IPS DF 19.7 (cell line): ENCODE results near the gene RTN4RL2.

Experiments used
- DNase-seq: peaks from one replicate; pipeline ENCODE4 v3.0.0-alpha.2; 2013; ENCODE audit warnings: low read depth, low spot score

The RTN4RL2 gene

DNA sequence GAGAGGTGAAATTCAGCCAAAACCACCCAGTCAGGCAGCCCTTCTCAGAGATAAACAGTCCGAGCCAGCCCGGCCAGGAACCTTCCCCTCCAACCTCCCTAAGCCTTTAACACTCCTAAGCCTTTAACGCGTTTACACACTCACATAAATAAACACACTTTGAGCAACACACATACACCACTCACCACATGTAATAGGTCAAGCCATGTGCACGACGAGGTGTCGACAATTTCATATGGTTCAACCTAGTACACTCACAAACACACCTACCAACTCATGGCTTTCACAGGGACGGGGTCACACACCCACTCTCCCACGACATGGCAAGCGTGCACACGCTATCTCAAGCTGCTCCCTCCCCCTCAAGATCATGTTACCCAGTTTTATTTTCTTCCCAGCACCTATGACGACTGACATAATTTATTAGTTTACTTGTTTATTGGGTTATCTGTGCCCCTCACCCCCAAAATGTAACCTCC is 39.7 kb downstream of the RTN4RL2 start:
- DNase-seq = no peak

DNA sequence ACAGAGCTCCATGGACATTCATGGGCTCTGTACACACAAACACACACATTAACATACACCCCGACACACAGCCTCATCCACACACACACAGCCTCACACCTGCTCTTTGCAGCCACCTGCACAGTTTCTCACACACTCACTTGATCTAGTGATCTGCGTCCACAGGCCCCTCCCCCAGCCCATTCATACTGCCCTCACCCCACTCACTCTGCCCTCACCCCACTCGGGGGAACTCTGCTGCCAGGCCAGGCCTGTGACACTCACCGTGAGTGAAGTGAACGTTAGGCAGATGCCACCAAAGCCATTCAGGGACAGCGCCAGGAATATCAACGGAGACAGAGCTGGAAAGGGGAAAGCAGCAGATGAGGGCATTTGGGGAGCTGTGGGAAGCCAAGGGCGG is 40.2 kb downstream of the RTN4RL2 start:
- no peak for DNase-seq

DNA sequence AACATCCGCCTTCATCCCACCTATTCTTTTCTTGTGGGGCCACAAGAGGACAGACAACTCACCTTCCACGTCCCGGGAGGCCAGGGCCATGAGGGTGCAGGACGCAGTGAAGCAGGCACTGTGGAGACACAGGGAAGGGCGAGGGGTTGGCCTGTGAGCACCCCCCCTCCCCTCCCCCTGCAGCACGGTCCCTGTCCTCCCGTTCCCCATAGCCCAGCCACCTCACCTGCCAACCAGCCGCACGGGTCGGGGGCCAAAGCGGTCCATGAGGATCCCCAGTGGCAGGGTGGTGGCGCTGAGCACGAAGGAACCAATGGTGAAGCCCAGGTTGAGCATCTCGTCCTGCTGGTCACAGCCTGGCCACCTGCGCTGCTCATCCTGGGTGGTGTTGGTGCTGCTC is 40.6 kb downstream of the RTN4RL2 start:
- DNase-seq = no peak

DNA sequence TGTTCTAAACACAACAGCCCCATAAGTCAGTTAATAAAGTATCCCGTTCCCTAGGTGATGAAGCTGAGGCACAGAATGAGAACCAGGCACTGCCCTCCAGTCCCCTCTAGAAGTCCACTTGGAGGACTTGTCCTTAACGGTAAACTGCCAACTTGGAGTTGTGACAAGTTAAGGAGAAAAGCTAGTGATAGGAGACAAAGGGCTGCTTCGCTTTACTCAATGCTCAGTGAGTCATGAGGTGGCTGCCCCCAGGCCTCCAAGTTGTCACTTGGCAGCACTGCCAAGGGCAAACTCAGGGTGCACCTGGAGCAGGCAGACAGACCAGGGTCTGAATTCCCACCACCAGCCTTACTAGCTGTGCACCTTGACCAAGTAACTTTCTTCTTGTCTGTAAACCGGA is 41.6 kb downstream of the RTN4RL2 start:
- DNase-seq = no peak

DNA sequence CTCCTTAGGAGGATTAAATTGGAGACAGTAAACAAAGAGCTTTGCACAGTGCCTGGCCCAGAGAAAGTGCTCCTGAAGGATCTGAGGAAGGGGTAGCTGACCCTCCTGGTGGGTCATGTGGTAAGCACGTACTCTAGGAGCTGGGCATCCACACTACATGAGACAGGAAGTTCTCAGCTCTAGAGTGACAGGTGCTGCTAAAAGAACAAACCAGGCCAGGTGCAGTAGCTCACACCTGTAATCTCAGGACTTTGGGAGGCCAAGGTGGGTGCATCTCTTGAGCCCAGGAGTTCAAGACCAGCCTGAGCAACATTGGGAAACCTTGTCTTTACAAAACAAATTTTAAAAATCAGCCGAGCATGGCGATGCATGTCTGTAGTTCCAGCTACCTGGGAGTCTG is 42.0 kb downstream of the RTN4RL2 start:
- no peak for DNase-seq

DNA sequence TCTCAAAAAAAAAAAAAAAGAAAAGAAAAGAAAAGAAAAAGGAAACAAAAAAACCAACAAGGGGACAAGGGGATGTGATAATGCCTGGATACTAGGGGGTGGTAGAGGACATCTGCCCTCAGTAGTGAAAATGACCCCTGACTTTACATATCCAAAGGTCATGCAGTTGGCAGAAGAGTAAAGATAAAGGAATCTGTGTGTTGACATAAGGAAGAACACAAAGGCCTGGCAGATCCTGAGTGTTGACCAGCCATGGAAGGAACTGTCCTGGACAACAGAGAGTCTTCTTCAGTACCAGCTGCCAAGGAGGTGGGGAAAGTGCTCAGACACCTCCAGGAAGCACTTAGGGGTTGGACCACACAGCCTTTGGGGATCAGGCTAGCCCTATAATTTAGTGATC is 42.5 kb downstream of the RTN4RL2 start:
- DNase-seq = no peak

DNA sequence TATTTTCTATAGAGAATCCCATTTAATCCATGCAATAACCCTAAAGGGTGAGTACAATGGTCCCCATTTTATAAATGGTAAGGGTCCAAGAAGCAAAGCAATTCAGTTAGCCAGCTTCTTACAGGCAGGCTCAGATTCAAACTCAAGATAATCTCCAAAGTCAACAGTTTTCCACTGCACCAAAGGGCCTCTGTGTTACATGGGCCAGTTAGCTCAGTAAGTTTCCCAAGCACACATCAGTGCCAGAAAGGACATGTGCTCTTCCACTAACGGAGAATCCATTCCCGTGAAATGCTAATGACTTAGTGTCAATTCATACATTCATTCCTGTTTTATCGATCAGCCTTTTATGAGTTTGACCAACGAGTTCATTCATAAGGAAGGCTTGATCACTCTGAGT is 44.2 kb downstream of the RTN4RL2 start:
- DNase-seq = no peak

DNA sequence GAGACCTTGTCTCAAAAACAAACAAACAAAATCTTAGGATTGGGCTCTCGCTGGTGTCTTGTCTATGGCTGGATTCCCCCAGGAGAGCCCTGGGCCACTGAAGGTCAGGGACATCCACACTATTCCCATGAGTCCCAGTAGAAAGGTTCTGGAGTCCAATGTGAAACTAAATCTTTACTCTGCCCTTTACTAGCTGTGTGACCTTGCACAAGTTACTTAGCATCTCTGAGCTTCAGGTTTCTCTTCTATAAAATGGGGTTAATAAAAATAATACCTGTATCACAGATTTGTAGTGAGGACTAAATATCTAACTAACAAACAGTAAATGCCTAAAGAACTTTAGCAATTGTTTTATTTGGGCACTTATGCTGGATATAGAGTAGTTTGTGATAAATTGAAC is 46.2 kb downstream of the RTN4RL2 start:
- DNase-seq = no peak

DNA sequence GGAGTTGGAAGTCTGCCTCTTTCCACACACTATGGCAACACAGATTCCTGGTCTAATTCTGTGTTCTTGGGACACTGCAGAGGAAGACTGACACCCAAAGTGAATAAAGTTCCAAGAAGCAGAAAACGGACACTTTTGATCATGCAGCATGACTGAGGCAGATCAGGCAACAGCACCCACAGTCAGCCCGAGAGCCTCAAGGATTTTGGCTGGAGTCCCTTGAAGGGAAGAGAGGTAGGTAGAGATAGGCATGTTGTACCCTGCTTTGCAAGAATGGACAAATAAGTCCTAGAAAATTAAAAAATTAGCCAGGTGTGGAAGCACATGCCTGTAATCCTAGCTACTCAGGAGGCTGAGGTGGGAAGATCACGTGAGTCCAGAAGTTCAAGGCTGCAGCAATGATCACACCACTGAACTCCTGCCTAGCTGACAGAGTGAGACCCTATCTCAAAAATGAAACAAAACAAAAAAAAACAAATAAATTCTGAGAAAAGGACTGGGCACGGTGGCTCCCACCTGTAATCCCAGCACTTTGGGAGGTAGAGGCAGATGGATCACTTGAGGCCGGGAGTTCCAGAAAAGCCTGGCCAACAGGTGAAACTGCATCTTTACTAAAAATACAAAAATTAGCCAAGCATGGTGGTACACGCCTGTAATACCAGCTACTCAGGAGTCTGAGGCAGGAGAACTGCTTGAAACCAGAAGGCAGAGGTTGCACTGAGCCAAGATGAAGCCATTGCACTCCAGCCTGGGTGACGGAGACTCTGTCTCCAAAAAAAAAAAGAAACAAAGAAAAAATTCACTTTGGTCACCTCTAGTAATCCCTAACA is 48.2 kb downstream of the RTN4RL2 start:
- no peak for DNase-seq

DNA sequence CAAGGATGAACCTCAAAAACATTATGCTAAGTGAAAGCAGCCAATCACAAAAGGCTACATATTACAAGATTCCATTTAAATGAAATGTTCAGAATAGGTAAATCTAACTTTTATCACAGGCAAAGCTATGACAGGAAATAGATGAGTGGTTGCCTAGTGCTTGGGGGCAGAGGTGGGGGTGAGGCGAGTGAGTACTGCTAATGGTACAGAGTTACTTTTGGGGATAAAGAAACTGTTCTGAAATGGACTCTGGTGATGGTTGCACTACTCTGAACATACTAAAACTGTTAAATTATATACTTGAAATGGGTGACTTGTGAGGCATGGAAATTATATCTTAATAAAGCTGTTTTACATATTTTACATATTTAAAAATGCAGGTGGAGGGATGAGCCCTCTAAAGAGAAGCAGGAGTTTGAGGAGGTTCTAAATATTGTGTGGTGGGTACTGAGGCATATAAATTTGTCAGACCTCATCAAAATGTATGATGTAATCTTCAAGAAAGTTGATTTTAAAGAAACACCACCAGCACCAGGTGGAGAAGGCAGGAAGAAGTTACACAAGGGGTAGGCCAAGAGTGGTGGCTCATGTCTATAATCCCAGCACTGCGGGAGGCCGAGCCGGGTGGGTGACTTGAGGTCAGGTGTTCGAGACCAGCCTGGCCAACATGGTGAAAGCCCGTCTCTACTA is 51.6 kb downstream of the RTN4RL2 start:
- no peak for DNase-seq

DNA sequence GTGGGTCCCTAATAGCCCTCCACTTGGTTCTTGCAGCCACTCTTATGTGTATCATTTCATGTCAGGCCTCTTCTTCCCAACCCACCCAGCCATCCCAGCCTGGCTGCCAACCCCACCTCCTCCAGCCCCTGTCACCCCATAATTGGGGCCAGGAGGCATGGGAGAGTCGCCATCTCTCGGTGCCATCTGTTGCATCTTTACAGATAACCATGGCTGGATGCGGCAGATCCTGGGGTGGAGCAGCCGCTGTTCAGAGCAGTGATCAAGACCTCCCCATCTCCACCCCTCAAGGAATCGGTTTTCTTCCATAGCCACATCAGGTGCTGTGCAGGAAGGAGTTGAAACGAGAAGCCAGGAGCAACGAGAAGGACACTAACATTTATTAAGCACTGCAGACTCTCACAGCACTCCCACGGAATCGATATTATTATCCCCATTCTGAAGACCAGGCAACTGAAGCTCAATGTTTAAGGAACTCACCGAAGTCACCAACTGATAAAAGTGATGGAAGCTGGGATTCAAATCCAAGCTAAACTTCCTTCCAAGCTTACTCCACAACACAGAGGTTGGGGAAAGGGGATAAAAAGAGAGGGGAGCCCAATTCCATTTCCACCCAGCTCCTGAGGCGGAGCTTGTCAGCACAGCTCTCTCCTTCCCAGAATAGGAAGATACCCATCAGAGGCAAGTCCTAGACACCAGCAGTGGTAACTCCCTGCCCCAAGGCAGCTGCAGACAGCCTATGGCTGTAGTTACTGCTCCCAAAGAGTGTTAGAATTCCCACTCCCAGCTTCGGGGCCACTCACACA is 52.5 kb downstream of the RTN4RL2 start:
- no peak for DNase-seq

DNA sequence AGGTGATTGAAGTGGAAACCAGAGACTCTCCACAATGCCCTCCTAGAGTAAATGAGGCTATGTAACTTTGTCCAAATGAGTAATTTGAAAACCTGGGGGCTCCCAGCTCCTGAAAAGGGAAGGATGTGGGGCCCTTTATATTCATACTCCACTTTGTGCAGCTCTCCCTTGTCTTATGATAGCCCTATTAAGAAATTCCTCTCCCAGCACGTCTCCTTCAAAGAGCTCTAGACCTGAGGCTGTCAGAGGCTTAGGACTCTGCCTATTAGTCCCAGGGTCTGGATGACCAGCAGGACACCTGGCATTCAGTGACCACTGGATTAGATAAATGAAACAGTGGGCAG is 53.1 kb downstream of the RTN4RL2 start:
- no peak for DNase-seq

DNA sequence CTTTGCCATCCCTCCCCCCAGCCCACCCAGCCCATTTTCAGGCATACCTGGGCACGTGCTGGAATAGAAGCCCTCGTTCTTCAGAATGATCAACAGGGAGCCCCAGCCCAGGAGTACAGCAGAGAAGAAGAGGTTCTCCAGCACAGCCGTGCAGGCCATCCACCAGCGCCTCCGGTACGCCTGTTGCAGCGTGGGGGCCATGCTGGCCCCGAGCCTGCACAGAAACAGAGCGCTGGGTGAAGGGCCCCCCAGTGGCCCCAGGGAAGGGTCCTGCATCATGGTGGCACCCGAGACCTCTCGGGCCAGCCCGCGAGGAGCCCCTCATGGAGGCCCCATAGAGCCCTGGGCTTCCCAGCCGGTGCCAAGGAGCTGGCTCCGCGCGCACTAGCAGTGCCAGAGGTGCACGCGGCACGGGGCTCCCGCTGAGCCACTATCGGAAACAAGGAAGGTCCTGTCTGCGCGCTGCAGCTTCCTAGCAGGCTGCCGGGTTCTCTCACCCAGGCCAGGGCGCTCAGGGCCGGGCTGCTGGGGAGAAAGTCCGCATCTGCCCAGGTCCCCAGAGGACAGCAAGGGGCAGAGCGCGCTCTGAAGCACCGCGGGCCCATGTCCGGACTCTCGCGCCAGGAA is 53.7 kb downstream of the RTN4RL2 start:
- DNase-seq = no peak

DNA sequence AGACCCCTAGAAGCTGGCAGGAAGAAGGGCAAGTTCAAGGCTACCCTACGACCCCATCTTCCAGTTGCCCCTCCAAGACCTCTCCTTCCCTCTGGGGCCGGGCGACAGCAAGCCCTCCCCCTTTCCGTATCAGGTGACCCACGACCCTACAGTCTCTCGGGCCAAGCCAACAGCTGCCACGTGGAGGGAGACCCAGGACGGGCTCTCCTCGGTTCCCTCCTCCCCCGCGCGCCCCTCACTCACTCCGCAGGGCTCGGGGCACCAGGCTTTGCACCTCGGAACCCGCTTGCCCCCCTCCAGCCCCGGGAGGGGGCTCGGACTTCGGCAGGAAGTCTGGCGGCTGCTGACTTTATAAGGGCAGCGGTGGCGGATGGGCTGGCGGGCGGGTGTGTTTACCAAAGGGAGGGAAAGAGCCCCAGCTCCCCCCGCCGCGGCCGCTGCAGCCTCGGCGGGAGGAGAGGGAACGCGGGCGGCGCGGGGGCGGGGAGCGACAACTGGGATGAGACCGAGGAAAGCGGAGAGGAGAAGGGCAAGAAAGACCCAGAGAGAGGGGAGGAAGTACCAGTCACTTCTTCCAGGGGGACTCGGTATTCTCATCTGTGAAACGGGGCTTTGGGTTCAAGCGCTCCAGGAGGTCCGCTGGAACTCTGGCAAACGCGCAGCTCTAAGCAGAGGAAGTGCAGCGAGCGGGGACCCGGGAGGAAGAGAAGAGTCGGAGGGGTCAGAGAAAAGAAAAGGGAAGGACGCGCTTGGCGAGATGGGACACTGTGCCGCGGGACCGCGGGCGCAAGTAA is 54.4 kb downstream of the RTN4RL2 start:
- DNase-seq = no peak

DNA sequence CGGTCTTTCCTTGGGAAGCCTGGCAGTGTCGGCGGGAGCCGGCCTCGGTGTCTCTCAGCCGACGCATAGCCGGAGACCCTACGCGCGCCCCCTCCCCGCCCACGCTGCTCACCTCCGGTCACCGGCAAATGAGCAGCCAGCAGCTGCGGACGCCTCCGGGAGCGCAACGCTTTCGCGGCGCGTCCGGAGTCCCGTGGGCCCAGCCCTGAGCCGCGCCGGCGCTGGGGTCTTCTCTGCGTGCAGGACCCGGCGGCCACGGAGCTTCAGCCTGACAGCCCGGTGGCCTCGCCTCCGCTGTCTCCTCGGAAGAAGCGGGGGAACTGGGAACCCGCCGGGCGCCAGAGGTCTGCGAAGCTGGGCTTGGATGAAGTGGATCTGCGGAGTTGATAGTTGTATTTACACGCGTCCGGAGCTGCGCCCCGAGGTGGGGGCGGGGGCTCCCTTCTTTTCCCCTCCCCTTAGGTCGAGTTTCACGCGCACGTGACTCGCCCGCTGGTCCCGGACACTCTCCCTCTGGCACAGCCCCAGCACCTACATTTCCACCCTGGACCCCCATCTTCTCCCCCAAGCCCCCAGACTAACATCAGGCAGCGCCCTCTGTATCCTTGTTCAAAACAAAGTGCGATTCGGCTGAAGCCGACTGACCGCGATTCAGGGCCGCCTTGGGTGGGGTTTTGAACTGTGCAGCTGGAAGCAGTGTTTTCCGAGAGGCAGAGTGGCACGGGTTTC is 55.2 kb downstream of the RTN4RL2 start, which contains the start of gene SLC43A1:
TSS of gene SLC43A1 (minus strand) at position 371 of the 729 bp plus-strand sequence. CDS start 1,591 bp downstream, outside the sequence.
- DNase-seq = no peak

DNA sequence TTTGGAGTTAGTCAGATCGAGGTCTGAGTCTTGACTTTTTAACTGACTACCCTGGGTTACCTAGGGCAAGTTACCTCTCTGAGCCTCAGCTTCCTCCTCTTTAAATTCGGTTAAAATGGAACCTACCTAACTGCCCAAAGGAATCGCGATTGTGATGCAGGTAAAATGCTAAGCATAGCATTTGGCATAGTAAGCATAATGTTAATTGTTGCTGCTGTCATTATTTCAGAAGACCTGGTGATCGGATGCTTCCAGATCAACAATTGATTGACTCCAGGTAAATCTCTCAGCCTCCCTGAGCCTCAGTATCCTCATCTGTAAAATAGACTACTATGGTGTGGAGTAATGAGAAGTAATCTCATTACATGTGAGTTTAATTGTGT is 55.7 kb downstream of the RTN4RL2 start:
- DNase-seq = no peak

DNA sequence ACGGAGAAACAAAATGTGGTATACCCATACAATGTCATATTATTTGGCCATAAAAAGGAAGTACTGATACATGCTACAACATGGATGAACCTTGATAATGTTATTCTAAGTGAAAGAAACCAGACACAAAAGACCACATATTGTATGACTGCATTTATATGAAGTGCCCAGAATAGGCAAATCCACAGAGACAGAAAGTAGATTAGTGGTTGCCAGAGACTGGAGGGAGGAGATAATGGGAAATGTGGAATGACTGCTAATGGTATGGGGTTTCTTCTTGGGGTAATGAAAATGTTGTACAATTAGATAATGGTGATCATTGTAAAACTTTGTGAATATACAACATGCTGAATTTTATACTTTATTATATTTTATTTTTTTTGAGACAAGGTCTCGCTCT is 60.8 kb downstream of the RTN4RL2 start:
- DNase-seq = no peak

DNA sequence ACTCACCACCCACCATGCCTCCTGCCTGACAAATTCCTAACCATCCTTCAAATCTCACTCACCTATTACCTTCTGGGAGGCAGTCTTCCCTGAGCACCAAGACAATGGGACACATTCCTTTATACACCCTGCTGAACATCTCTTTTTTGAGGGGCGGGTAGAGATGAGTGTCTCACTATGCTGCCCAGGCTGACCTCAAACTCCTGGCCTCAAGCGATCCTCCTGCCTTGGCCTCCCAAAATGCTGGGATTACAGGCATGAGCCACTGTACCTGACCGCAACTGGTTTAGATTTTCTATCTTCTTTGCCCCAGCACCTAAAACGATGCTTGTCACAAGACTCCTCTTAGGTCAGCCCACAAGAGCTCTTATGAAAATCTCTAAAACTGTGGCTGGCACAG is 63.1 kb downstream of the RTN4RL2 start:
- DNase-seq = no peak
